HTERT RPE-1 (cell line): ENCODE measurements around the gene PLEKHJ1.
"Not testable (repeated sequence)": the region's sequence is repeated elsewhere in the genome, so short reads cannot be mapped to it uniquely, and the experiment has no call there.

Experiments
- in situ Hi-C: fragments of 300-500 bp; cut with MboI; formaldehyde crosslinking; loops from 4 replicates; pipeline ENCODE4 v1.14.3; 2020; ENCODE audit warnings: low sequenced_read_pairs

Gene PLEKHJ1, protein sequence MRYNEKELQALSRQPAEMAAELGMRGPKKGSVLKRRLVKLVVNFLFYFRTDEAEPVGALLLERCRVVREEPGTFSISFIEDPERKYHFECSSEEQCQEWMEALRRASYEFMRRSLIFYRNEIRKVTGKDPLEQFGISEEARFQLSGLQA

DNA sequence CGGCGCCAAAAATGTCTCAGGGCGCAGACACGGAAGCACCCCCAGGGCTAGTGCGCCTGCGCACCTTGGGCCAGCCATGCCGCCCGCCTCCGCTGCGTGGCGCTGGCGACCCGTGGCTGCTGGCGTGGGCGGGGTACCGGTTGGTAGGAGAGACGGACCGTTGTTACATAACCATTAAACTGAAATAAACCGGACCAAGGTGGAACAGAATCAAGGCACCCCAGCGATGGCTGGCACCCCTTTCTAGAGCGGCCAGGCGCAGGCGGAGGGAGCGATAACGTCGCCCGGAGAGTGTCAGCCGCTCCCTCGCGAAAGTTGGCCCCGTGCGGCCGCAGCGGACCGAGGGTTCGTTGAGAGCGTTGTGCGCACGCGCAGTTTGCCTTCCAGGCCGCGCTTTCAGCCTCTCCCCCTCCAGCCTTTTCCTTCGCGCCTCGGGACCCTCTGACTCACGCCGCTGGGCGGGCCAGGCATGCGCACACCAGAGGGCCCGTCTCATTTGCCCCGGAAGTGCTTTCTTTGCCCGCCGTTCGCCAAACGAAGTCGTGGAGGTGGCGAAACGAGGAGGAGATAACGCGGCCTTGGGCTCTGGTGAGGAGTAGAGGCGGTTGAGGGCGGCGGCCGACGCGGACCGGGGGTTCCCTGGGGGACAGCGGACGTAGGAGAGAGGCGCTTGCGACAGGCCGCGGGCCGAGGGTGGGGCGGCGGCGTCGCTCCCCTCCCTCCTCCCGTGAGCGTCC lies at the start of gene PLEKHJ1, which contains the start of gene SF3A2:
Gene PLEKHJ1 (minus strand): TSS at position 16 of the 737 bp plus-strand sequence. CDS start 81 bp downstream, outside the sequence.
Gene SF3A2 (plus strand): TSS at position 511 of the 737 bp plus-strand sequence. CDS start 6,595 bp downstream, outside the sequence.
- in situ Hi-C loops, result no loop called here

DNA sequence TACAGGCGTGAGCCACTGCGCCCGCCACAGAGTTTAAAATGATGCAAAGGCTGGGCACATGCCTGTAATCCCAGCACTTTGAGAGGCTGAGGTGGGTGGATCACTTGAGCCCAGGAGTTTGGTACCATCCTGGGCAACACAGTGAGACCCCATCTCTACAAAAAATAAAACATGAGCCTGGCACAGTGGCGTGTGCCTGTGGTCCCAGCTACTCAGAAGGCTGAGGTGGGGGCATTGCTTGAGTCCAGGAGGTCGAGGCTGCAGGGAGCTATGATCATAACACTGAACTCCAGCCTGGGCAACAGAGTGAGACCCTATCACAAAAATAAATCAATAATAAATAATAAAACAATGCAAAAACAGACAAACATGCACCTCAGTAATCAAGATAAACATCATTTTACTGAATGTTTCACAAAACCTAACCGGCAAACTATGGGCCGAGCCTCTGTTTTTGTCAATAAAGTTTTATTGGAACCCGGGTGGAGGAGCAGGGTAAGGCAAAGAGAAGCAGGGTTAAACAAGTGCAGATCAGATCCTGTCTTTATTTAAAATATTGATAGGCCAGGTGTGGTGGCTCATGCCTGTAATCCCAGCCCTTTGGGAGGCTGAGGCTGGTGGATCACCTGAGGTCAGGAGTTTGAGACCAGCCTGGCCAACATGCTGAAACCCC lies 47.8 kb upstream of the PLEKHJ1 start:
- in situ Hi-C loops, result no loop called here

GRCh38 chr19:2282862-2283237 lies 46.7 kb upstream of the PLEKHJ1 start:
- in situ Hi-C loops, result no loop called here

GRCh38 chr19:2282062-2282861 lies 46.1 kb upstream of the PLEKHJ1 start, which contains the start of gene PEAK3:
Gene PEAK3 (minus strand): TSS chr19:2282175. CDS start chr19:2280931, 1,244 bp downstream.
- in situ Hi-C loops, result no loop called here

GRCh38 chr19:2281265-2282061 lies 45.3 kb upstream of the PLEKHJ1 start:
- in situ Hi-C loops, result not testable (repeated sequence)

DNA sequence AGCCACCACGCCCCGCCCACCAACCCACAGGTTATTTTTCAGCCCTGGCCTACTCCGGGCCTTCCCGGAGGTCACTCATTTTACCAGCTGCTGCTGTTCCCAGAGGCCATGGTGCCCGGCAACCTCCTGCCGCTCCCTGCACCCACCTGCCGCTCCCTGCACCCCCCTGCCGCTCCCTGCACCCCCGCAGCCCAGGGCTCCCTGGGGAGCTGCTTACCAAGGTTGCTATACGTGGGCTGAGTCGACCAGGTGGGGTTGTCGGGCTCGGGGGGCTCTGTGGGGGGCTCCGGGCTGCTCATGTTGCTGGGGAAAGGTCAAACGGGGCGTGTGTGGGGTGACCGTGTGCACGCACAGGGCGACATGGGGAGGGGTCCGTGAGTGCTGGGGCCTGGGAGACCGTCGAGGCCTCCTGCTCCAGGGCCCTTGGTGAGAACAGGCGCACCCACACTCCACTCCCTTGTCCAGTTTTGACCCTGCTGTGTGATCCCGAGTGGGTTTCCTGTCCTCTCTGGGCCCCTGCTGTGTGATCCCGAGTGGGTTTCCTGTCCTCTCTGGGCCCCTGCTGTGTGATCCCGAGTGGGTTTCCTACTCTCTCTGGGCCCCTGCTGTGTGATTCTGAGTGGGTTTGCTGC lies 44.6 kb upstream of the PLEKHJ1 start:
- in situ Hi-C loops, result no loop called here

DNA sequence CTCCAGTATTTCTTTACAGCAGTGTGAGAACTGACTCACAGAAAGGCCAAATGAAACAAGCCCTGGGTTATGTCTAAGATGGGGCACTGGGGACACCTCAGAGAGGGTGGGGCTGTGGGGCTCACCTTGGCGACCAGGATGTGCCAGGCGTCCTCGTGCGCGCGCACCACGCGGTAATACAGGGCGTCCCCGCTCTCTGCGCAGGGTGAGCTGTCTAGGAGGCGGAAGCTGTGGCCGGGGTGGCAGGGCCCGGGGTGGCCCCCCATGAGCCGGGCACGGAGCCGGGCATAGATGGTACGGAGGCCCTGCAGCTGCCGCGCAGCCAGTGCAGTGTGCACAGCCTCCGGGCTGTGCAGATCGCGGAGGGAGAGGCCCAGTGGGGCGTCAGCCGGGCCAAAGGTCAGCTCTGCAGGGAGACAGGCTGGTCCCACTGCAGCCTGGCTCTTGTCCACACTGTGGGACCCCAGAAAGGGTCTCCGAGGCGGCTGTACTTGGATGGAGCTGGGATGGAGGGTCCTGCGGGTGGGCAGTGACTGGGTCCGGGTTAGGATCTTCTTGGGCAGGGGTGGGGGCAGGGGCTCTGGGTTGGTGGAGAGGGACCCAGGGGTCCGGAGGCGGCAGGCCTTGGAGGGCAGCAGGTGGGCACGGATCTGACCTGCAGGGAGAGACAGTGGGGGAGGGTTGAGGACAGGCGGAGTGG lies 42.5 kb upstream of the PLEKHJ1 start:
- in situ Hi-C loops, result no loop called here

DNA sequence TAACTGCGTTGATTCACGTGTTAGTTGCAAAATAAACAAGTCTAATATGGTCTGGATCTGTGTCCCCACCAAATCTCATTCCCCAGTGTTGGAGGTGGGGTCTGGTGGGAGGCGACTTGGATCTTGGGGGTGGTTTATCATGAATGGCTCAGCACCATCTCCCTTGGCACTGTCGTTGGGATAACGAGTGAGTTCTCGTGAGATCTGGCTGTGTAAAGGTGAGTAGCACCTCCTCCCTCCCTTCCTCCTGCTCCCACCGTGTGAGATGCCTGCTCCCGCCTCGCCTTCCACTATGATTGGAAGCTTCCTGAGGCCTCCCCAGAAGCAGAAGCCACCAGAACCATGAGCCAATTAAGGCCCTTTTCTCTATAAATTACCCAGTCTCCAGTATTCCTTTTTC lies 41.0 kb upstream of the PLEKHJ1 start:
- in situ Hi-C loops, result no loop called here

DNA sequence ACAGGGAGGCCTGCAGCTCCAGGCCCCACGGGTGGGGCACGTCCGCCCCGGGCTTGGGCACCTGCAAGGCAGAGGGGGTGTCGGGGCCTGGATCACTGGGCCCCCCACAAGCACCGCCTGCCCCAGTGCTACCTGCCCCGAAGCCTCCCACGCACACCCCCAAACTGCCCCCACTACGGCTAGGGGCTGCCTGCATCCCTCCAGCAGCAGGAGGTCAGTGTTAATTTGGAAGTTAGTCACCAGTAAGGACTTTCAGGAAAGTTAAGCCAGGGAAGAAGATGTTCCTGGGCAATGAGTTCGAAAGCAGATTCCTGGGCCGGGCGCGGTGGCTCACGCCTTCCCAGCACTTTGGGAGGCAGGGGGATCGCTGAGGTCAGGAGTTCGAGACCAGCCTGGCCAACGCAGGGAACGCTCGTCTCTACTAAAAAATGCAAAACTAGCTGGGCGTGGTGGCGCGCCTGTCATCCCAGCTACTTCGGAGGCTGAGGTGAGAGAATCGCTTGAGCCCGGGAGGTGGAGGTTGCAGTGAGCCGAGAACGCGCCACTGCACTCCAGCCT lies 40.4 kb upstream of the PLEKHJ1 start:
- in situ Hi-C loops, result no loop called here

- in situ Hi-C loops, result no loop called here
Observed at GRCh38 chr19:2275588-2276428, 39.7 kb upstream of the PLEKHJ1 start.

- in situ Hi-C loops, result no loop called here
Observed at GRCh38 chr19:2274931-2275535, 38.9 kb upstream of the PLEKHJ1 start.

- in situ Hi-C loops, result no loop called here
Observed at GRCh38 chr19:2274185-2274711, 38.1 kb upstream of the PLEKHJ1 start.

DNA sequence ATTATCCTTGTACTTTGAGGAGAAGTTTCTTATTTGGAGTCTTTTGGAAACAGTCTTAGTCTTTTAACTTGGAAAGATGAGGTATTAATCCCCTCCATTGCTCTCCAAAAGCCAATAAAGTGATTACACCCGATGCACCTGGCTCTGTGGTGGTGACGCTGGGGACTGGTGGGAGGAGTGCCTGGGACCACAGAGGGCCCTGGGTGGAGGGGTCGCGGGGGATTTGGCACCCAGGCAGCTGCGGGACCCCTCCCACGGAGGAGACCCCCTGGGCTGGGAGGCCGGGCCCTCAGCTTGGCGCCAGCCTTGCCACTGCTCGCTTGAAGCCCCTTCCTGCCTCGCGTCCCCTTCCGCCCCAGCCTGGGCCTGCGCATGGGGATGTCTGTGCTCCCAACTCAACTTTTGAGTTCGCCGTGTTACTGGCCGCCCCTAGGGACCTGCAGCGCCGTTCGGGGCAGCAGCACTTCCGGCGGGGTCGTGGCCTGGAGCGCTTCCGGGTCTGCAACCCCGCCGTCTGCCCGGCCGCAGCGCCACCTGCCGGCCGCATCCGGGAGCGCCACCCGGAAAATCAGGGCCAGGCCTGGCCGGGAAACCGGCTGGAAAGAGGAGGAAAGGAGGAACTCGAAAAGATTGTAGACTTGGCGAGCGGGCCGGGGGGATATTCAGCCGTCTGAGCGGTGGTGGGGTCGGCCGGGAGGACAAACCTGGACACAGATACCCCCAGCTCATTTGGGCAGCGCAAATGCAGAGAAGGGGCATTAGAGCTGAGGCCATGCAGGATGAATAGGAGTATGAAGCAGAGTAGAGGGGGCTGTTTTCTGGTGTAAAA lies 37.4 kb upstream of the PLEKHJ1 start:
- in situ Hi-C loops, result no loop called here

- in situ Hi-C loops, result no loop called here
Observed at GRCh38 chr19:2271234-2272103, 35.3 kb upstream of the PLEKHJ1 start.

DNA sequence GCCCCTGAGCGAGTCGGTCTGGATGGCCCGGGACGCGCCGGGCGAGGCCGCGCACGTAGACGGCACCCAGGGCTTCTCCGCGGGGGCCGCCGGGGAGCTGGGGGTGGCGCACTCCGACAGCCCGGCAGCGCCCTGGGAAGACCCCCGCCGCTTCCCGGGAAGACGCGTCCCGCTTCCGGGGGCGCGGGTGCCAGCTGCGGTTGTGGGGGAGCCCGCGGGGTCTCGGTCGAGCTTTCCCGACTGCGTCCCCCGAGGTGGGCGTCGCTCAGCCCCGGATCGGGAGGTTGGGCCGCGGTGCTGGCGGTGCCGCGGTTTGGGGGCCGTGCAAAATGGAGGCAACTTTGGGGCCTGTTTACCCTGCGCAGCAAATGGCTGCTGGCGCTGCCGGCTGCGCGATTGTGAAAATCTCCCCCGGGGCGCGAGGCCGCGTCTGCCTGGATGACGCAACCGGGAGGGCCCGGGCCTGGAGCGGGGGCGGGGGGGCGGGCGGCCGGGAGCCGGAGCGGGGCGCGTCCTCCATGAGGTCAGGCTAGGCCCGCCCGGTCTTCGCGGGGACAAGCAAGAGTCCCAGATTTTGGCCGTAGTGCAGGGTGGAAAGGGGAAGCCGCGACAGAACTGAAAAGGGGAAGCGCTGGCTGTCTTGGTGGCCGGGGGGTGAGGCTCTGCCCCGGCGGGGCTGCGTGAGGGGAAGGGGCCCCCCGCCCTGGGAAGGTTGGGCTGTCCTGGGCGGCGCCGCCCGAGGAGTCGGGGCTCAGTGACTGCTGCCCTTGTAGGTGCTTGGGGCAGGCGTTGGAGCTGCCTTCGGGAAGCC lies 34.5 kb upstream of the PLEKHJ1 start:
- in situ Hi-C loops, result no loop called here
